Retinal pigment epithelial cell (primary cell): ENCODE data around the gene ATRAID.

Experiments used
- DNase-seq: peaks from one replicate; pipeline ENCODE4 v3.0.0-alpha.2; 2010; ENCODE audit warnings: low read depth
- H3K4me3 ChIP-seq: 2 replicates; pipeline ENCODE4 v1.5.1; 2011; ENCODE audit warnings: mild to moderate bottlenecking, low read length, control low read depth, moderate library complexity
- TF ChIP-seq, protein P1 (sequence below): conservative IDR thresholded peaks from 2 replicates; pipeline ENCODE4 v1.5.1; 2011; ENCODE audit warnings: low read depth, low read length, control low read depth, inconsistent platforms

Gene ATRAID

DNA sequence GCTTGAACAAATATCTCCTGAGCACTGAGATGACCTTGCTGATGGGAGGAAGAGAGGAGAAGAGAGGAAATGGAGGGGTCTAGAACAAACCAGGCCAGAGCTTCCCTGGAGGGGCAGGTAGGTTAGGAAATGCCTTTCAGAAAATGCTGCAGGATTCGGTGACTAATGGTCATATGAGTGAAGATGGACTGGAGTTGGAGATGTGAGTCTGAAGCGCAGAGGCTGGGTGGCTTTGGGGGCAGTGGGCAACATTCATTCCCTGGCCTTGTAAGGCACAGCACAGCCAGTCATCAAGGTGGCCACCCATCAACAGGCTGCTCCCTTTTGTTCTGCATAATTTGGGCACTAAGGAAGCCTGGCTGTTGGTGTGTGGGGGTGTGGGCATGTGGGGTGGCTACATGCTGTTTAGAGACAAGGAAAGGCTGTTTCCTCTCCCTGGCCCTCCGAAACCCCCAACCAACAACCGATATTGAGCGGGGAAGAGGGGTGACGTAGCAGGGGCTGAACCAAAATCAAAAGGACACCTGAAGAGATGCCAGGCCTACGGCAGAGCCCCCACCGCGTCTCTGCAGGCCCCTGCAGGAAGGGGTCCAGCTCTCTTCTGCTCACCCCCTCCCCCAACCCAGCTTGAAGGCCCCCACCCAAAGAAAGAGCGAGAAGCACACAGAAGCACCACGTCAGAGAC is 49.5 kb downstream of the ATRAID start:
- no peak overlapping the region for H3K4me3 ChIP-seq
- TF ChIP-seq, protein P1, sequence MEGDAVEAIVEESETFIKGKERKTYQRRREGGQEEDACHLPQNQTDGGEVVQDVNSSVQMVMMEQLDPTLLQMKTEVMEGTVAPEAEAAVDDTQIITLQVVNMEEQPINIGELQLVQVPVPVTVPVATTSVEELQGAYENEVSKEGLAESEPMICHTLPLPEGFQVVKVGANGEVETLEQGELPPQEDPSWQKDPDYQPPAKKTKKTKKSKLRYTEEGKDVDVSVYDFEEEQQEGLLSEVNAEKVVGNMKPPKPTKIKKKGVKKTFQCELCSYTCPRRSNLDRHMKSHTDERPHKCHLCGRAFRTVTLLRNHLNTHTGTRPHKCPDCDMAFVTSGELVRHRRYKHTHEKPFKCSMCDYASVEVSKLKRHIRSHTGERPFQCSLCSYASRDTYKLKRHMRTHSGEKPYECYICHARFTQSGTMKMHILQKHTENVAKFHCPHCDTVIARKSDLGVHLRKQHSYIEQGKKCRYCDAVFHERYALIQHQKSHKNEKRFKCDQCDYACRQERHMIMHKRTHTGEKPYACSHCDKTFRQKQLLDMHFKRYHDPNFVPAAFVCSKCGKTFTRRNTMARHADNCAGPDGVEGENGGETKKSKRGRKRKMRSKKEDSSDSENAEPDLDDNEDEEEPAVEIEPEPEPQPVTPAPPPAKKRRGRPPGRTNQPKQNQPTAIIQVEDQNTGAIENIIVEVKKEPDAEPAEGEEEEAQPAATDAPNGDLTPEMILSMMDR = no peak

DNA sequence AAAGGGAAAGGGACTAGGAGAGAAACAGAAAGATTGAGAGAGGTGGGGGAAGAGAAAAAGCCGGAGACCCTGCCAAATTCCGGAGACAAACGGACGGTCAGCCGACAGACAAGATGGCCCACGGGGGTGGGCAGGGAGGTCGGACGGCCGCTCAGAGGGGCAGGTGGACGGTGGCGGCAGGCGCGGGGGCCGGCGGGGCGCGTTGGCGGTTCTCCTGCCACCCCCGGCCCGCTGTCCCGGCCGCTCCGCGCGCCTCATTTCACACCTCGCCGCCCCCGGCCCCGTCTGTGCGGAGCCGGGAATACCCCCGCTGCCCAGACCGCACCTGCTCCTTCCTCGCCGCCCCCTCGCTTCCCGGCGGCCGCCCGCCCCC is 50.1 kb downstream of the ATRAID start:
- H3K4me3 ChIP-seq = no peak overlapping the region
- TF ChIP-seq, protein P1 = no peak
- no peak for DNase-seq

More for the DNA sequence above, 49.5 kb downstream of the ATRAID start:
- DNase-seq = no peak

DNA sequence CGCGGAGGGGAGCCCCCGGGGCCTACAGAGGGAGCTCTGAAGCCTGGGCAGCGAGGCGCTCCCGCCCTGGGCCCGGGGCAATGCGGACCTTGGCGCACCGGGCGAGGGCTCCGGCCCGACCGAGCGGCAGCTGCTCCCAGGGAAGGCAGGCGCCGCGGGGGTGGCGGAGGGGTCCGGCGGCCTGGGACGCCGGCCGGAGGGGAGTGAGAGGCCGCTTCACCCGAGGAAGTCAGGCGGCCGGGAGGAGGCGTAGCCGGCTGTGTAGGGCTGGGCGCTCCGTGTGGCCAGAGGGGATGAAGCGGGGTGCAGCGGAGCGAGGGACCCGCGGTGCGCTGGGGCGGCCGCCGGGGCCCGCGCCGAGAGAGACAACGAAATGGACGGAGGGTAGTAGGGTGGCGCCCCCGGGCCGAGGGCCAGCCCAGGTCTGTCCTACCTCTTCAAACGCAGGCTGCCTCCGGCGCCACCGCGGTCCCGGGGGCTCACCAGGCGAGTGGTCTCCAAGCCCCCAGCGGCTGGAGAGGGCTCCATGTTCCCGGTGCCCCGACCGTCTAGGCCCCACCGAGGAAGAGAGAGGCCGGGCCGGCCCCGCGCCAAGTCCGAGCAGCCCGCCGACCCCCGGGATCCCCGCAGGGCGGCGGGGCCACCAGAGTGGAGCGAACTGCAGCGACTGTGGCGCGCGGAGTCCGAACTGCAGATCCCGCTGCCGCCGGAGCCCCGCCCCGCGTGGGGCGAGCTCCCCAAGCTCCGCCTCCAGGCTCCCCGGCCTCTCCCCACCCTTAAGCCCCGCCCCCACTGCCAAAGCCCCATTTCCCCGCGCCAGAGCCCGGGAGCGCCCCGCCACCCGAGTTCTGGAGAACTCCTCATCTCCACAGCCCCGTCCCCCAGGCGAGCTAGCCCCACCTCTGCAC is 50.8 kb downstream of the ATRAID start, which contains the start of gene SLC30A3:
Gene SLC30A3 (minus strand): TSS at position 669 of the 908 bp plus-strand sequence. CDS start 141 bp downstream, at position 528.
- peak within 1 kb of the TSS; percentile 34 for H3K4me3 ChIP-seq
- TF ChIP-seq, protein P1 = no peak
- no peak for DNase-seq

DNA sequence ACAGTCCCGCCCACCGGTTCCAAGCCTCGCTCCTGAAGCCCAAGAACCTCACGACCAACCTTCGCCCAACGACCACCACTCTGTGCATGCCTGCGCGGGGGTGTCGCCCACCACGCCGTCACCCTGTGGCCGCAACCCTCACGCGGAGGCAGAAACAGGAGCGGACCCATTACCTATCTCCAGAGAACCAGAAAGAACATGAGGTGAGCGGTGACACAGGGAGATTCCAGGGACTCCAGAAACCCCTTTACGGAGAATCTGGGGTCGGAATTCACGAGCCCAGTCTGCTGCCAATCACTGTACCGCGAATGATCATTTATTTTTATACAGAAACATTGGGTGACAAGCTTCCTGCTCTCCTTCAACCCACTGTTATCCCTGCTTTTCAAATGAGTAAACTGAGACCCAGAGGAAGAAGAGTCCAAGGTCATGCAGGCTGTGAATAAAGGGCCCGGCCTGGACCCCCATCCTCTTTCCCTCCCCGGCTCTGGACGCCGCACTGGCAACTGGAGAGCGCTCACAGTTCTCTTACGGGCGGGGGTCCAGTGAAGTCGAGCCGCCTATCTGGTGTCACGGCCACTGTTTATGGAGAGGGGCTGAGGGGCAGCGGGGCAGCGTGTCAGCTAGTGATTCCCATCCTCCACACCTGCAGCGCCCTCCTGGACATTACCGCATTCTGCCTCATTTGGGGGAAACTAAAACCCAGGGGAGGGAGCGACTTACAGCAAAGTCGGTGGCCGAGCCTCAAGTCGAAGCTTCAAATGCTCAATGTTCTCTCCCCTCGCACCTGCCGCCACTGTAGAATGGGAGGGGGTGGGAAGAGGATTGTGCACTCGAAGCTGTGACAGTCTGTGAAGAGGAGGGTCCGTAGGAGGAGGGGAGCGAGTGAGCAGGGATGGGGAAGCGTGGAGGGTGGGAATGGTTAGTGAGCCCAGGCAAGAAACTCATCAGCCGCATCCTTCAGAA is 51.7 kb downstream of the ATRAID start:
- no peak for DNase-seq
- TF ChIP-seq, protein P1 = no peak
- H3K4me3 ChIP-seq = peak overlapping the region; percentile 18

DNA sequence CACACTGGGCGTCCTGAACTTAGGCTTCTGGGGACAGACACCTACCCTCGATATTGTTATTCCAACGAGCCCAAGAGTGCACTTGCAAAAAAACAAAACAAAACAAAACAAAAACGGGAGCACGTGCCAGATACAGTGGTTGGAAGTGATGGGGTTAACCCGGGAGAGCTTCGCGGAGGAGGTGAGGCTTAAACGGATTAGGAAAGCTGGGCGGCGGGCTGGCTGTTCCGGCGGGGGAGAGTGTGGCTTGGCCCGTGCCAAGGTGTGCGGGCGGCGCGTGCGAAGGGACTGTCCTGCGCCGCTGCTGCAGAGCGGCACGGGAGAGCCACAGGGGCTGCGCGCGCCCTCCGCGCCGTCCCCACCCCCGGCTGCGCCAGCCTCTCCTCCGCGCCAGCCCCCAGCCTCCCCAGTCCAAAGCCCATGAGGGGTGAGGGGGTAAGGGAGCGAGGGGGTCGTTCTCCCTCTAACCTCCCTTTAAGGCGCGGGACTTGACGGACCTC is 52.5 kb downstream of the ATRAID start:
- DNase-seq = no peak
- peak overlapping the region; percentile 23 for H3K4me3 ChIP-seq
- TF ChIP-seq, protein P1 = no peak

DNA sequence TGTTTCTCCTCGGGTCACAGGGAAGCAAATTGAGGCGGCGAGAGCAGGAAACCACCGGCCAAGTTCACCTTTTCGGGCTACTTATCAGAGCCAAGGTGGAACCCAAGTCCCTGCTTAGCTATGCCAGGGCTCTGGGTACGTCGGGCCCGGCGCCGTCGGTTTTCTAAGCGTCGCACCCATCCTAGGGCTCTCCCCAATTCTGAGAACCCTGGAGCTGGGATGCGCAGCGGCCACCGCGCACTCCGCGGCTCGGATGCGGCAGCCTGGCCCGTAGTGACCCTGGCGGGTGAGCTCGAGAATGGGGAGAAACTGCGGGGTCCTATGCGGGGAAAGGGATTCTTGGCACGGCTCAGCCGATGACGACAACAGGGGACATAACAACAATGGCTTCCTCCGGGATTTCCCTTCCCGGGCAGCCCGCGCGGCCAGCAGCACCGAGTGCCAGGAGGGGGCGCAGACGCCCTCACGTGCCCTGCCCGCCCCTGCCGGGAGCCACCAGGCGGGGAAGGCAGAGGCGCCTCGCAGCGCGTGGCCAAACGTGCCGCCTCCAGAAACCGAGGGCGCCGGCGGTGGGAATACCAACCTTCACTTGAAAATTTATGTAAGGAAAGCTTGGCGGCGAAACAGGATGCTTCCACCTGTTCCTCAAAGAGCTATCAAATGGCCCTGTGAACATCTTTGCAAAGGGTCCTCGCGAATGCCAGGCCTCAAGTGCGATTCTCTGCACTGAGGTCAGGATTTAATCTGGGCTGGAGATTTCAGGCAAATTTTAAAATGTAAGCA is 53.1 kb downstream of the ATRAID start:
- peak overlapping the region; percentile 23 for H3K4me3 ChIP-seq
- TF ChIP-seq, protein P1 = peak; percentile 49
- DNase-seq = no peak
